Measurements from ENCODE around the gene SLC39A3.

Gene SLC39A3, protein sequence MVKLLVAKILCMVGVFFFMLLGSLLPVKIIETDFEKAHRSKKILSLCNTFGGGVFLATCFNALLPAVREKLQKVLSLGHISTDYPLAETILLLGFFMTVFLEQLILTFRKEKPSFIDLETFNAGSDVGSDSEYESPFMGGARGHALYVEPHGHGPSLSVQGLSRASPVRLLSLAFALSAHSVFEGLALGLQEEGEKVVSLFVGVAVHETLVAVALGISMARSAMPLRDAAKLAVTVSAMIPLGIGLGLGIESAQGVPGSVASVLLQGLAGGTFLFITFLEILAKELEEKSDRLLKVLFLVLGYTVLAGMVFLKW

GRCh38 chr19:2739602-2740313 lies at the start of gene SLC39A3:
SLC39A3 (minus strand) TSS chr19:2740017; CDS start chr19:2737257, 2,760 bp downstream.
- H3K27ac ChIP-seq, result peak within 1 kb of the TSS; percentile 42
- TF ChIP-seq CTCF (IDR thresholded peaks at IDR 0.05) (0 out of 2 replicates have a peak, but pooled peaks have one; percentile 2), ZFX (IDR thresholded peaks at IDR 0.05; ENCODE audit: borderline replicate concordance) (no peak)

- TF ChIP-seq CTCF (IDR thresholded peaks at IDR 0.05) (no peak), ZFX (IDR thresholded peaks at IDR 0.05; ENCODE audit: borderline replicate concordance) (no peak)
- H3K27ac ChIP-seq, result no peak overlapping the region
These were observed 48.4 kb upstream of the SLC39A3 start for GRCh38 chr19:2788237-2788636.

GRCh38 chr19:2787115-2787514 lies 47.3 kb upstream of the SLC39A3 start:
- peak overlapping the region; percentile 25; the same call in 1 of the 2 replicates for H3K27ac ChIP-seq

GRCh38 chr19:2785244-2785997 lies 45.6 kb upstream of the SLC39A3 start, which contains the start of gene THOP1:
THOP1 (plus strand) TSS chr19:2785503; CDS start chr19:2785663, 160 bp downstream.
- TF ChIP-seq CTCF (IDR thresholded peaks at IDR 0.05) (no peak), ZFX (IDR thresholded peaks at IDR 0.05; ENCODE audit: borderline replicate concordance) (no peak)
- peak within 1 kb of the TSS; percentile 84 for H3K27ac ChIP-seq

More at GRCh38 chr19:2787115-2787514, 47.3 kb upstream of the SLC39A3 start:
- TF ChIP-seq ZFX (IDR thresholded peaks at IDR 0.05; ENCODE audit: borderline replicate concordance), result no peak
- no peak for TF ChIP-seq CTCF (IDR thresholded peaks at IDR 0.05)

GRCh38 chr19:2783781-2784145 lies 43.9 kb upstream of the SLC39A3 start:
- H3K27ac ChIP-seq, result peak overlapping the region; percentile 84
- TF ChIP-seq ZFX (IDR thresholded peaks at IDR 0.05; ENCODE audit: borderline replicate concordance), result no peak
- no peak for TF ChIP-seq CTCF (IDR thresholded peaks at IDR 0.05)

DNA sequence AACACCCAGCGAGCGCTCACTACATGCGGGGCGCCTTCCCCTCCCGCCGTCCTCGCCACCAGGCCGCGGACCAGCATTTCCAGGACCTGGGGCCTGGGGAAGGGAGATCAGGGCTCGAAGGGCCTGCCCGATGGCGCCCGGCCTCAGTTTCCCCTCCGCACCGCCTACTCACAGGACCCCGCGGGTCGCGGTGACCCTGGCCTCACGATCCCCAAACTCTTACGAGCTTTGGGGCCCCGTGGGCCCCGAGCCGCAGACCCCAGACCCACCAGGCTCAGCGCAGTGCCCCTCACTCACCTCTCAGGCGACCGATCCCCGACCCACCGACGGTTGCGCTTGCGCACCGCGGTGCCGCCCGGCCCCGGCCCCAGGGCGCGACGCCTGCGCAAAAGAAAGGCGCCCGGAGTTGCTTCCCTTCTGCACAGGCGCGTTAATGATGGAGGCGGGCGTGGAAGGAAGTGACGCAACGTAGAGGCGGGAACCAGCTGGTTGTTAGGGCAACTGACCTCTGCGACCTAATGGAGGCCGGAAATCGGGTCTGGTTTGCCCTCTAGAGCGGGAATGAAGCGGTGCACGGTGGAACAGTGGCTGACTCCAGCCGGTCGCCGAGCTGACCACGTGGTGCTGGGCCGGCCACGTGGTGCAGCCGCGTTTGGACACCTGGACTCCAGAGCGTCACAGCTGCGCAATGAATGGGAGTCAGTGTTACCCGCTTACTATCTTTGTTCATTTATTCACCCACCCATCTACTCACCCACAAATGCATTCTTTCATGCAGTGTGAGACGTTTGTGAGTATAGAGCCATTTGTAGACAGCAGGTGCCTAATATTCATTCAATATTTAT lies 43.3 kb upstream of the SLC39A3 start, which contains the start of gene SGTA:
TSS of gene SGTA (minus strand) at position 338 of the 845 bp plus-strand sequence. CDS start 14,205 bp downstream, outside the sequence.
- H3K27ac ChIP-seq, result peak within 1 kb of the TSS; percentile 84
- no peak for TF ChIP-seq ZFX (IDR thresholded peaks at IDR 0.05; ENCODE audit: borderline replicate concordance)
- peak; percentile 52 for TF ChIP-seq CTCF (IDR thresholded peaks at IDR 0.05)
